Activated T-helper 2 cell treated with anti-CD3 and anti-CD28 coated beads, Interferon-gamma antibody, Interleukin-2, Interleukin-4, amounts not matched to agents 10 μg/mL and 5 μg/mL and 100 μg/mL, durations not matched to agents 14 hours and 24 hours and 36 hours (primary cell): Measurements from ENCODE around the gene BEST3. TPM values are rescaled to one million over a fixed set of nuclear protein-coding genes. Genes with fewer than 3 reads are reported as not detected.
"Not testable (repeated sequence)": the region's sequence is repeated elsewhere in the genome, so short reads cannot be mapped to it uniquely, and the experiment has no call there.

ENCODE experiments used
- DNase-seq: peaks from one replicate; pipeline ENCODE4 v3.0.0; 2021; ENCODE audit warnings: low spot score
- H3K27ac Mint-ChIP-seq: one replicate; pipeline ENCODE4 v1.8.0; 2021; ENCODE audit warnings: mixed read lengths
- H3K27me3 Mint-ChIP-seq: one replicate; pipeline ENCODE4 v1.8.0; 2021; ENCODE audit warnings: low read depth, mixed read lengths
- H3K36me3 Mint-ChIP-seq: one replicate; pipeline ENCODE4 v1.8.0; 2021; ENCODE audit warnings: low read depth, mixed read lengths
- H3K4me1 Mint-ChIP-seq: one replicate; pipeline ENCODE4 v1.8.0; 2021; ENCODE audit warnings: low read depth, mixed read lengths
- H3K4me3 Mint-ChIP-seq: one replicate; pipeline ENCODE4 v1.8.0; 2021; ENCODE audit warnings: low read depth, mild to moderate bottlenecking, moderate library complexity, mixed read lengths
- H3K9me3 Mint-ChIP-seq: one replicate; pipeline ENCODE4 v1.8.0; 2021; ENCODE audit warnings: mixed read lengths
- intact Hi-C: fragments of 100-400 bp; cut with micrococcal nuclease; formaldehyde crosslinking; loops from one replicate; pipeline ENCODE4 v1.15.1; 2023
- total RNA-seq: library from RNA; stranded (reverse); gene quantifications from 2 replicates; pipeline ENCODE4 v1.2.3, GENCODE V29; 2022

BEST3 gene
- total RNA-seq, 1 donor from 2014 or later = not detected

GRCh38 chr12:69682110-69682755, 16.9 kb downstream of the BEST3 start:
- Mint-ChIP-seq H3K4me1 (no peaks in the 10 kb centered on the region), H3K9me3 (no peaks in the 10 kb centered on the region), H3K4me3 (no peak overlapping the region), H3K27ac (no peak overlapping the region), H3K27me3 (peaks cover 19% of the 10 kb centered on the region), H3K36me3 (no peaks in the 10 kb centered on the region)
- intact Hi-C loops = no loop called here
- no peak for DNase-seq

- no peaks in the 10 kb centered on the region for H3K4me1 Mint-ChIP-seq
- peaks cover 7% of the 10 kb centered on the region for H3K27me3 Mint-ChIP-seq
Measured at GRCh38 chr12:69679119-69679518, 20.0 kb downstream of the BEST3 start.

DNA sequence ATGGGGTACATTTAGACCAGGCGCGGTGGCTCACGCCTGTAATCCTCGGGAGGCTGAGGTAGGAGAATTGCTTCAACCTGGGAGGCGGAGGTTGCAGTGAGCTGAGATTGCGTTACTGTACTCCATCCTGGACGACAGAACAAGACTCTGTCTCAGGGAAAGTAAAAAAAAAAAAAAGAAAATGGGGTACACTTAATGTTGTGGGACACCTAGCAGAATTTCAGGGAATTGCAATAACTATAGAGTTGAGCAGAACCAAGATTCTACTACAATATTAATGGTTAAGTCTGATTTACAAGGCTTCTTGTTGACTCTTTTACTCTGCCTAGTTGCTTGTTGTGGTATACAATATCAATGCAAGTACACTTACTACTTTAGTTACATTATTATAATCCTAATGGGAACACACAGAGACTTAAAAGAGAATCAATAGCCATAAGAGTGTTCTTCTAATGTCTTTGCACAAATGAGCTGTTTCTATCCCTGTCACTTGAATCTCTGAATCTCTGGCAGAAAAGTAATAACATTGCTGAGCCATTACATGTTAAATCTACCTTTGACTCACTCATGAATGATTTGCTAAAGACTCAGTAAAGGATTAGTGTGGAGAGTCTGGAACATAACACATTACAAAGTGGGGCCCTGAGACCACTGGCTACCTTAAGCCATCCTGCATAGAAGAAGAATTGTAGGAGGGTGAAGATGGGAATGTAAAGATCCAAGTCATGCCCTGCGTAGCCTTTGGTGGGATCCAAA, 22.7 kb downstream of the BEST3 start:
- Mint-ChIP-seq H3K4me3 (no peak overlapping the region), H3K36me3 (no peaks in the 10 kb centered on the region), H3K9me3 (no peaks in the 10 kb centered on the region), H3K27me3 (peaks cover 6% of the 10 kb centered on the region), H3K27ac (no peak overlapping the region), H3K4me1 (no peaks in the 10 kb centered on the region)
- intact Hi-C loops = no loop called here
- no peak for DNase-seq

More at GRCh38 chr12:69679119-69679518, 20.0 kb downstream of the BEST3 start:
- no peak overlapping the region for H3K4me3 Mint-ChIP-seq
- H3K36me3 Mint-ChIP-seq = no peaks in the 10 kb centered on the region
- no peak for DNase-seq
- intact Hi-C loops = no loop called here
- H3K27ac Mint-ChIP-seq = no peak overlapping the region
- H3K9me3 Mint-ChIP-seq = no peaks in the 10 kb centered on the region

DNA sequence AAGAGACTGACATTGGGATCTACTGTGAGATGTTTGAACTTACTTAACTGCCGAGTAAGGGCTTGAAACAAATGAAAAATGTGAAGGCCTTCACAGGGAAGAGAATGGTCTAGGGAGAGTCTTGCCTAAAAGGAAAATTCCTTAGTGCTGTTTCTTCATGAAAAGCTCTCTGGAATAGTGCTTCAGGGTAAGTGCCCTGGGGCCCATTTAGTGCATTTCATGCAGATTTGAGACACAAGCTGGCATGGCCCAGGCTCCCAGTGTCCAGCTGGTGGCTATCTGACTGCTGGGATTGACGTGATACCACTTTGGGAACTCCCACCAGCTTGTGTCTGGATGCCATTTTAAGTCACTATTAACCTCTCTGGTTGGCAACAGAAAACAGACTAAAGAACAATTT, 26.9 kb downstream of the BEST3 start:
- no peak overlapping the region for H3K27ac Mint-ChIP-seq
- no peak overlapping the region for H3K4me3 Mint-ChIP-seq
- DNase-seq = no peak
- H3K36me3 Mint-ChIP-seq = no peaks in the 10 kb centered on the region
- intact Hi-C loops = no loop called here
- peaks cover 17% of the 10 kb centered on the region for H3K27me3 Mint-ChIP-seq
- no peaks in the 10 kb centered on the region for H3K9me3 Mint-ChIP-seq
- no peaks in the 10 kb centered on the region for H3K4me1 Mint-ChIP-seq

DNA sequence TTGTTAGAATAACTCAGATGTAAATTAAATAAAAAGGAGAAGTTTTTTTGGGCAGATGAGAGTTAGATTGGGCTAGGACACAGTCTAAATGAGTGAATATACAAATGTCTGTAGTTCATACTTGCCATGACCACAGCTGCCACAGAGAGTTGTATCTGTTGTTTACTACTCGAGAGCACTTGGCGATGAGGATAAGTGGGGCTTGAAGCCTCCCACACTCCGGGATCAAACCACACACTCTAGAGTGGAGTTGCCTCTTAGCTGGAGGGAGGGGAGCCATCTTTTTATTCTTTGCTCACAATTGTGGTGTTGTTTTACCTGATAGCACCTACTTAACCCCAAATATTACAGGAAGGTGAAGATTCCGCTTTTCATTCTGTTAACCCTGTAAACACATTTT, 27.5 kb downstream of the BEST3 start:
- peaks cover 19% of the 10 kb centered on the region for H3K27me3 Mint-ChIP-seq
- no peaks in the 10 kb centered on the region for H3K4me1 Mint-ChIP-seq
- DNase-seq = no peak
- intact Hi-C loops = no loop called here
- H3K36me3 Mint-ChIP-seq = no peaks in the 10 kb centered on the region
- no peak overlapping the region for H3K4me3 Mint-ChIP-seq
- no peak overlapping the region for H3K27ac Mint-ChIP-seq
- no peaks in the 10 kb centered on the region for H3K9me3 Mint-ChIP-seq

DNA sequence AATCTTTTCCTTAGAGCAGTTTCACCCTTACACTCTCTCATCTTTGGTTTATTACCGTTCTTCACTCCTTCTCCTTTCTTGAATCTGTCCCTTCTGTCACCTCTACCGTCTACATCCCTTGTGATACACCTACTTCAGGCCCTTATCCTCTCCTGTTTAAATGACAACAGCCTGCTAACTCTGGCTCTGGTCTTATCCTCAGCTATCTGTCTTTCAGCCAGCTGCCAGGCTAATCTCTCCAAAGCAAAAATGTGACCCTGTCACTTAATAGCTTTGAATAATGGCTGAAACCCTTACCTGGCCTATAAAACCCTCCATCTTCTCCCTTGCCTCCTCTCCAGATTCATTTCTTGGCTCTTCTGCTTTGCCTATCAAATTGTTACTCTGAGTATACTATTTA, 32.3 kb downstream of the BEST3 start:
- no peak overlapping the region for H3K4me3 Mint-ChIP-seq
- no peak for DNase-seq
- H3K36me3 Mint-ChIP-seq = no peaks in the 10 kb centered on the region
- H3K9me3 Mint-ChIP-seq = no peaks in the 10 kb centered on the region
- H3K4me1 Mint-ChIP-seq = no peaks in the 10 kb centered on the region
- peaks cover 23% of the 10 kb centered on the region for H3K27me3 Mint-ChIP-seq
- H3K27ac Mint-ChIP-seq = no peak overlapping the region
- intact Hi-C loops = no loop called here

DNA sequence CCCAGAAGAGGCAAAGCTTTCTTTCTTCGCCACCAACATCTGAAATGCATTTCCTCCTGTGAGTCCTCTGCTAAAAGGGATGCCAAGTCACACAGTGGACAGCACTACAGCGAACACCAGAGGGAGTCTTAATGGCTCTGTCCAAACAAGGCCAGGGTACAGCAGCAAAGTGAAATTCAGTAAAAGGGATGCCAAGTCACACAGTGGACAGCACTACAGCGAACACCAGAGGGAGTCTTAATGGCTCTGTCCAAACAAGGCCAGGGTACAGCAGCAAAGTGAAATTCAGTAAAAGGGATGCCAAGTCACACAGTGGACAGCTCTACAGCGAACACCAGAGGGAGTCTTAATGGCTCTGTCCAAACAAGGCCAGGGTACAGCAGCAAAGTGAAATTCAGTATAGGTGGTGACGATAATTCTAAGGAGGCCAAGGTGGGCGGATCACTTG, 34.1 kb downstream of the BEST3 start:
- intact Hi-C loops, DNase-seq, H3K36me3 Mint-ChIP-seq, H3K27ac Mint-ChIP-seq, H3K4me1 Mint-ChIP-seq, H3K9me3 Mint-ChIP-seq, H3K4me3 Mint-ChIP-seq: not testable (repeated sequence)
- peaks cover 30% of the 10 kb centered on the region for H3K27me3 Mint-ChIP-seq

- H3K36me3 Mint-ChIP-seq = no peaks in the 10 kb centered on the region
Measured at GRCh38 chr12:69663726-69664125, 35.4 kb downstream of the BEST3 start.

DNA sequence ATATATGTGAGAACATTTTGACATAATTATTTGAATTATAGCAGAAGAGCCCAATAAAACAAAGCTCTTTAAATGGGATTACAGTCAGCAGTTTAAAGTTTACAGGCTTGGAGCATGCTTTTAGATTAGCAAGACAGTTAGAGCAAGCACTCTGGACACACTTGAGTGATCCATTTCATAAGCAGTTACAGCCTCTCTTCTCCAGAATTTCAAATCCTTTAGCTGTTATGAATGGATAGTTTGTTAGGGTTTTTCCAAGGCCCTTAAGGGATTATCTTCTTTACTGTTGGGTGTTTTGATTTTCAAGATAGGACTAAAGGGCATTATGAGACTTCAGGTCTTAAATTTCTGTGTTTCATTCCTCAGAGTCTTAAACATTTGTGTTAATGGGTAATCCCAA, 36.3 kb downstream of the BEST3 start:
- no peaks in the 10 kb centered on the region for H3K36me3 Mint-ChIP-seq
- H3K27me3 Mint-ChIP-seq = peaks cover 22% of the 10 kb centered on the region
- intact Hi-C loops = no loop called here
- no peak for DNase-seq
- no peak overlapping the region for H3K27ac Mint-ChIP-seq
- H3K4me1 Mint-ChIP-seq = no peaks in the 10 kb centered on the region
- H3K9me3 Mint-ChIP-seq = no peaks in the 10 kb centered on the region
- H3K4me3 Mint-ChIP-seq = no peak overlapping the region

More at GRCh38 chr12:69663726-69664125, 35.4 kb downstream of the BEST3 start:
- H3K27ac Mint-ChIP-seq = no peak overlapping the region
- no peaks in the 10 kb centered on the region for H3K9me3 Mint-ChIP-seq
- no peaks in the 10 kb centered on the region for H3K4me1 Mint-ChIP-seq
- no peak for DNase-seq
- intact Hi-C loops = no loop called here
- peaks cover 27% of the 10 kb centered on the region for H3K27me3 Mint-ChIP-seq
- no peak overlapping the region for H3K4me3 Mint-ChIP-seq

- no peak for DNase-seq
- Mint-ChIP-seq H3K9me3 (no peaks in the 10 kb centered on the region), H3K36me3 (no peaks in the 10 kb centered on the region), H3K4me3 (no peak overlapping the region), H3K4me1 (no peaks in the 10 kb centered on the region), H3K27me3 (peaks cover 18% of the 10 kb centered on the region), H3K27ac (no peak overlapping the region)
- intact Hi-C loops = no loop called here
Measured at GRCh38 chr12:69661386-69661785, 37.7 kb downstream of the BEST3 start.

DNA sequence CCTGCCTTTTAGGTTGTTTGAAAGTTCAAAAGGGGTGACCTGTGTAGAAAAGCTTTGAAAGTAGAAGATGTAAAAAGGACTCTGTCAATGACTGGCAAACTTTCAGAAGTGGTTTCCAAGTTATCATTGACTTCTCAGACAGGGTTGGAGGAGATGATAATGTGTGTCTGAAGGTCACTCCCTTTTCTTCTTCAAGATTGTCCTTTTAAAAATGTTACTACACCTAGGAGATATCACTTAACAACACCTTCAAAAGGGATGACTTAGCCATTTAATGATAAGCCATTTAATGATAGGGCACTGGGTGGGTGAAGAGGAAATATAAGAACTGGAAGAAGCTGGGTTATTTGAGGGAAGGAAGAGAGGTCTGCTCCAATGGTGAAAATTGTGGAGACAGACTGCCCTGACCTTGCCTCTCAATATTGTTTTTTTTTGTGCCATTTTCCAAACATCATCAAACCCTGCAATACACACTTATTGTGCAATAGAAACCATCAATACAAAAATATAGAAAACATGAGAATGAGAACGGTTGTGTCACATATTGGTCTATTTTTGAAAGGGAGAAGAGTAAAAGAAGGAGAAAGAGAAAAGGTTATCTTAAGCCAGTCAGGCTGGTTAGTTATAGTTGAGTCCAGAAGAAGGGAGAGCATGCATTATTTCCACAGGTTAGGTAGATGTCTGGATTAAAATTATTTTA, 38.8 kb downstream of the BEST3 start:
- Mint-ChIP-seq H3K9me3 (no peaks in the 10 kb centered on the region), H3K4me3 (no peak overlapping the region), H3K4me1 (no peaks in the 10 kb centered on the region), H3K36me3 (no peaks in the 10 kb centered on the region), H3K27me3 (peaks cover 16% of the 10 kb centered on the region), H3K27ac (no peak overlapping the region)
- no peak for DNase-seq
- intact Hi-C loops = no loop called here

- Mint-ChIP-seq H3K4me1 (no peaks in the 10 kb centered on the region), H3K27me3 (peaks cover 11% of the 10 kb centered on the region), H3K4me3 (no peak overlapping the region), H3K27ac (no peak overlapping the region), H3K9me3 (no peaks in the 10 kb centered on the region), H3K36me3 (no peaks in the 10 kb centered on the region)
- DNase-seq = no peak
- intact Hi-C loops = no loop called here
Measured at GRCh38 chr12:69658203-69658602, 40.9 kb downstream of the BEST3 start.
